IMR-90 (cell line): ENCODE results near the gene ARHGAP12. TPM values are rescaled to one million over a fixed set of nuclear protein-coding genes. Genes with fewer than 3 reads are reported as not detected.

Experiments
- ATAC-seq: fragments of 200-7000 bp; cut with Tn5 transposase; 2 replicates; pipeline ENCODE4 v1.9.1; 2020; ENCODE audit warnings: low read depth, mild to moderate bottlenecking, moderate library complexity
- BruUV-seq: library from RNA; stranded (reverse); fragments of 400-500 nt; replicated peaks from 2 replicates; lab custom pipeline; 2021; lab: Mats Ljungman, UMichigan
- CTCF ChIA-PET: fragments of 300-600 bp; formaldehyde crosslinking; extraction: SDS; loops from one replicate; lab custom pipeline; 2021; ENCODE audit warnings: antibody characterized with exemption; lab: Yijun Ruan, JAX
- POLR2A ChIA-PET: fragments of 300-600 bp; sonication (Branson Sonifier 250); formaldehyde crosslinking; loops from one replicate; lab custom pipeline; 2022; ENCODE audit warnings: antibody characterized with exemption; ENCODE audit not compliant: unreplicated experiment; lab: Charles Lee
- DNase-seq: peaks from one replicate; pipeline ENCODE4 v3.0.0; 2013
- H2AFZ ChIP-seq: replicated peaks from 2 replicates; pipeline ENCODE3; 2013; ENCODE audit warnings: low read length, mild to moderate bottlenecking; ENCODE audit not compliant: poor library complexity
- H2AK5ac ChIP-seq: 2 replicates; pipeline ENCODE4 v1.6.1; 2013; ENCODE audit warnings: low read depth, low read length, inconsistent platforms
- H2AK9ac ChIP-seq: replicated peaks from 2 replicates; pipeline ENCODE3; 2013; ENCODE audit warnings: mild to moderate bottlenecking, low read depth, low read length, moderate library complexity; ENCODE audit not compliant: poor library complexity
- H2BK120ac ChIP-seq: 2 replicates; pipeline ENCODE4 v1.6.1; 2013; ENCODE audit warnings: low read depth, low read length, inconsistent platforms
- H2BK15ac ChIP-seq: 3 replicates; pipeline ENCODE4 v1.6.1; 2013; ENCODE audit warnings: low read depth, low read length, inconsistent platforms
- H2BK20ac ChIP-seq: 2 replicates; pipeline ENCODE4 v1.6.1; 2013; ENCODE audit warnings: low read depth, mild to moderate bottlenecking, inconsistent platforms, low read length, moderate library complexity
- H2BK5ac ChIP-seq: 2 replicates; pipeline ENCODE4 v1.6.1; 2013; ENCODE audit warnings: mild to moderate bottlenecking, low read depth, low read length, inconsistent platforms; ENCODE audit not compliant: poor library complexity, severe bottlenecking
- H3K14ac ChIP-seq: replicated peaks from 2 replicates; pipeline ENCODE4 v1.6.1; 2013; ENCODE audit warnings: low read depth, low read length, inconsistent platforms
- H3K18ac ChIP-seq: 2 replicates; pipeline ENCODE4 v1.6.1; 2013; ENCODE audit warnings: low read depth, low read length, control low read depth
- H3K23ac ChIP-seq: 2 replicates; pipeline ENCODE4 v1.6.1; 2013; ENCODE audit warnings: low read depth, low read length, inconsistent platforms
- H3K27ac ChIP-seq: 2 replicates; pipeline ENCODE4 v1.5.1; 2013; ENCODE audit warnings: mild to moderate bottlenecking, control low read depth, low read length; ENCODE audit not compliant: insufficient read depth
- H3K27me3 ChIP-seq: 2 replicates; pipeline ENCODE4 v1.6.1; 2013; ENCODE audit warnings: low read length; ENCODE audit not compliant: control insufficient read depth, insufficient read depth
- H3K36me3 ChIP-seq: 2 replicates; pipeline ENCODE4 v1.6.1; 2013; ENCODE audit warnings: low read length, mixed read lengths; ENCODE audit not compliant: control insufficient read depth, insufficient read depth
- H3K4ac ChIP-seq: 2 replicates; pipeline ENCODE4 v1.6.1; 2013; ENCODE audit warnings: low read depth, low read length, inconsistent platforms
- H3K4me1 ChIP-seq: 2 replicates; pipeline ENCODE4 v1.6.1; 2013; ENCODE audit warnings: low read length, mixed read lengths; ENCODE audit not compliant: control insufficient read depth, insufficient read depth
- H3K4me2 ChIP-seq: 2 replicates; pipeline ENCODE4 v1.6.1; 2013; ENCODE audit warnings: low read depth, mild to moderate bottlenecking, control low read depth, low read length, moderate library complexity
- H3K4me3 ChIP-seq: 2 replicates; pipeline ENCODE4 v1.5.1; 2013; ENCODE audit warnings: low read depth, mild to moderate bottlenecking, control low read depth, low read length, moderate library complexity; ENCODE audit not compliant: insufficient read depth
- H3K56ac ChIP-seq: 2 replicates; pipeline ENCODE4 v1.6.1; 2013; ENCODE audit warnings: low read length, inconsistent platforms; ENCODE audit not compliant: insufficient read depth; ENCODE audit errors: extremely low read depth
- H3K79me1 ChIP-seq, 2 experiments: 2 replicates each; pipeline ENCODE4 v1.6.1; 2013; ENCODE audit warnings: low read length in 2 of 2, inconsistent platforms in 1 of 2, low read depth in 1 of 2
- H3K9ac ChIP-seq: 2 replicates; pipeline ENCODE4 v1.6.1; 2013; ENCODE audit warnings: low read depth, low read length, control low read depth
- H3K9me1 ChIP-seq: 2 replicates; pipeline ENCODE4 v1.6.1; 2013; ENCODE audit warnings: low read length, inconsistent platforms; ENCODE audit not compliant: insufficient read depth
- H3K9me3 ChIP-seq: 2 replicates; pipeline ENCODE4 v1.6.1; 2013; ENCODE audit warnings: low read length; ENCODE audit not compliant: control insufficient read depth, insufficient read depth
- H4K20me1 ChIP-seq: 2 replicates; pipeline ENCODE4 v1.6.1; 2013; ENCODE audit warnings: low read length, inconsistent platforms; ENCODE audit not compliant: insufficient read depth
- H4K5ac ChIP-seq: 2 replicates; pipeline ENCODE4 v1.6.1; 2013; ENCODE audit warnings: mild to moderate bottlenecking, low read depth, low read length, control low read depth
- H4K8ac ChIP-seq, 2 experiments: 2 replicates each; pipeline ENCODE4 v1.6.1; 2013; ENCODE audit warnings: low read depth in 2 of 2, low read length in 2 of 2, control low read depth in 1 of 2, inconsistent platforms in 1 of 2
- H4K91ac ChIP-seq: 2 replicates; pipeline ENCODE4 v1.6.1; 2013; ENCODE audit warnings: low read depth, low read length, inconsistent platforms; ENCODE audit not compliant: insufficient read depth
- CEBPB ChIP-seq: IDR thresholded peaks from 2 replicates; pipeline ENCODE4 v1.6.1; 2012; ENCODE audit warnings: low read depth, low read length, improper control_type of control experiment
- CHD1 ChIP-seq: IDR thresholded peaks from 2 replicates; pipeline ENCODE4 v1.6.1; 2012; ENCODE audit warnings: low read depth, low read length, improper control_type of control experiment
- CTCF ChIP-seq: conservative IDR thresholded peaks from 2 replicates; pipeline ENCODE4 v1.5.1; 2012; ENCODE audit warnings: mild to moderate bottlenecking, low read depth, low read length, improper control_type of control experiment
- ELK1 ChIP-seq: fragments of 150-350 bp; IDR thresholded peaks from 2 replicates; pipeline ENCODE4 v1.6.1; 2016; ENCODE audit warnings: low read depth, mild to moderate bottlenecking, low read length, moderate library complexity, borderline replicate concordance
- FOS ChIP-seq: fragments of 150-350 bp; IDR thresholded peaks from 2 replicates; pipeline ENCODE4 v1.6.1; 2016; ENCODE audit warnings: low read depth, low read length
- MAFK ChIP-seq: IDR thresholded peaks from 2 replicates; pipeline ENCODE4 v1.6.1; 2012; ENCODE audit warnings: low read depth, low read length, improper control_type of control experiment
- NFE2L2 ChIP-seq: fragments of 150-350 bp; IDR thresholded peaks from 2 replicates; pipeline ENCODE4 v1.6.1; 2016; ENCODE audit warnings: low read depth, mild to moderate bottlenecking, low read length
- POLR2A ChIP-seq: IDR thresholded peaks from 2 replicates; pipeline ENCODE4 v1.6.1; 2012; ENCODE audit warnings: mild to moderate bottlenecking, low read depth, low read length
- RAD21 ChIP-seq: IDR thresholded peaks from 2 replicates; pipeline ENCODE4 v1.6.1; 2012; ENCODE audit warnings: low read length, improper control_type of control experiment
- RFX5 ChIP-seq: IDR thresholded peaks from 2 replicates; pipeline ENCODE4 v1.8.0; 2012; ENCODE audit warnings: low read depth, mild to moderate bottlenecking, low read length, moderate library complexity
- USF2 ChIP-seq: fragments of 150-350 bp; IDR thresholded peaks from 2 replicates; pipeline ENCODE4 v1.6.1; 2017; ENCODE audit warnings: mild to moderate bottlenecking, antibody characterized with exemption, low read length, low read depth
- WGBS, 2 experiments: methylation state at CpG; one replicate each; pipeline versions ENCODE4 v1.1.5 to v1.1.7; 2013; ENCODE audit warnings: missing lambda C conversion rate in 2 of 2; ENCODE audit not compliant: insufficient read length in 1 of 2; ENCODE audit errors: extremely low coverage in 2 of 2; 5-methylcytosine and 5-hydroxymethylcytosine counted together
- dilution Hi-C: fragments of 300-500 bp; cut with HindIII; formaldehyde crosslinking; loops from one replicate; pipeline ENCODE4 v1.14.3; 2018; ENCODE audit warnings: low sequenced_read_pairs; ENCODE audit not compliant: unreplicated experiment
- in situ Hi-C: fragments of 300-500 bp; cut with MboI; formaldehyde crosslinking; loops from 3 replicates; pipeline ENCODE4 v1.14.3; 2019; ENCODE audit warnings: low sequenced_read_pairs, inconsistent platforms, mixed read lengths
- intact Hi-C: fragments of 100-400 bp; cut with micrococcal nuclease; formaldehyde crosslinking; loops from 2 replicates; pipeline ENCODE4 v1.10.0; 2022
- polyA plus RNA-seq, 3 experiments: library from polyadenylated mRNA; depleted of rRNA; stranded (reverse); fragments of >200 nt; gene quantifications; 2 replicates each; pipeline ENCODE4 v1.2.3, GENCODE V29; 2012; ENCODE audit warnings: low replicate concordance in 1 of 3
- total RNA-seq: library from RNA; depleted of rRNA; stranded (reverse); fragments of >200 nt; gene quantifications from 2 replicates; pipeline ENCODE4 v1.2.3, GENCODE V29; 2012

Gene ARHGAP12
- total and polyA plus RNA-seq, 2 of the 4 experiments (the other 2 are of a cell fraction) = 9.0 to 28.5 TPM

- dilution Hi-C loops (no loop called here), in situ Hi-C loops (no loop called here), intact Hi-C loops (no loop called here)
- Histone ChIP-seq H2AFZ (no peak overlapping the region), H3K4me3 (no peak overlapping the region), H2BK5ac (no peak overlapping the region), H3K79me1 (no peaks in the 10 kb centered on the region), H4K8ac (no peak overlapping the region), H3K9me3 (no peaks in the 10 kb centered on the region), H3K14ac (no peak overlapping the region), H3K23ac (no peak overlapping the region), H3K4me1 (no peaks in the 10 kb centered on the region), H3K9ac (no peak overlapping the region), H2BK20ac (no peak overlapping the region), H3K27me3 (no peaks in the 10 kb centered on the region), H3K56ac (no peak overlapping the region), H3K27ac (no peak overlapping the region), H4K91ac (no peak overlapping the region; the same call in 1 of the 2 replicates), H2BK15ac (no peak overlapping the region), H4K5ac (no peak overlapping the region), H3K4ac (no peak overlapping the region), H3K36me3 (no peaks in the 10 kb centered on the region), H2BK120ac (no peak overlapping the region), H3K18ac (no peak overlapping the region), H2AK5ac (no peak overlapping the region), H3K4me2 (no peak overlapping the region), H3K9me1 (no peaks in the 10 kb centered on the region), H2AK9ac (no peak overlapping the region), H4K20me1 (no peaks in the 10 kb centered on the region)
- no CpG with 5 or more reads among the region's 4 CpGs for WGBS, 2 experiments
- no TSS peak for BruUV-seq
- ATAC-seq (no peak), DNase-seq (no peak)
- no peak for TF ChIP-seq CHD1
- no peak for TF ChIP-seq FOS
- TF ChIP-seq ELK1 = no peak
- no peak for TF ChIP-seq NFE2L2
- no peak for TF ChIP-seq POLR2A
- TF ChIP-seq USF2 = no peak
- TF ChIP-seq RFX5 = no peak
- TF ChIP-seq CTCF = no peak
- no peak for TF ChIP-seq CEBPB
- TF ChIP-seq MAFK = no peak
- no peak for TF ChIP-seq RAD21
- ChIA-PET POLR2A (no interaction called here), CTCF (no interaction called here)
These were observed 34.4 kb upstream of the ARHGAP12 start for GRCh38 chr10:31962826-31963588.
